Naive thymus-derived CD8-positive, alpha-beta T cell (primary cell): Measurements from ENCODE around the gene PITX1. TPM values are rescaled to one million over a fixed set of nuclear protein-coding genes. Genes with fewer than 3 reads are reported as not detected.
A peak's percentile ranks its signal among the peaks of the same experiment; 100 is the strongest.

Experiments used
- ATAC-seq, 2 donors: fragments of 150-1000 bp; cut with Tn5 transposase in 1 of 2; sonication (Bioruptor Pico), chemical (Tn5 transposase) in 1 of 2; 1 replicate in 1 of 2; 2 replicates in 1 of 2; pipeline ENCODE4 v1.10.0; 2021; ENCODE audit warnings: mild to moderate bottlenecking in 2 of 2, moderate library complexity in 2 of 2
- POLR2A ChIA-PET: fragments of 350-600 bp; sonication (Branson Sonifier 250); formaldehyde crosslinking; loops from one replicate; lab custom pipeline; 2021; ENCODE audit warnings: antibody characterized with exemption; lab: Charles Lee
- DNase-seq, 10 donors: peaks; one replicate each; pipeline versions ENCODE4 v3.0.0 to v3.0.0-alpha.2; 2020 to 2022
- H3K27ac Mint-ChIP-seq, 10 donors: one replicate each; pipeline ENCODE4 v1.8.0; 2020 to 2022; ENCODE audit warnings: mild to moderate bottlenecking in 10 of 10, mixed read lengths in 10 of 10, moderate library complexity in 4 of 10, inconsistent platforms in 1 of 10
- H3K27me3 Mint-ChIP-seq, 5 donors: one replicate each; pipeline ENCODE4 v1.8.0; 2021 to 2022; ENCODE audit warnings: mixed read lengths in 5 of 5
- H3K36me3 Mint-ChIP-seq, 3 donors: one replicate each; pipeline ENCODE4 v1.8.0; 2020 to 2022; ENCODE audit warnings: mixed read lengths in 3 of 3, mild to moderate bottlenecking in 2 of 3, inconsistent platforms in 1 of 3
- H3K4me1 Mint-ChIP-seq, 4 donors: one replicate each; pipeline ENCODE4 v1.8.0; 2021 to 2022; ENCODE audit warnings: mixed read lengths in 4 of 4
- H3K4me3 Mint-ChIP-seq, 10 donors: one replicate each; pipeline ENCODE4 v1.8.0; 2020 to 2022; ENCODE audit warnings: mild to moderate bottlenecking in 10 of 10, mixed read lengths in 10 of 10, moderate library complexity in 6 of 10, inconsistent platforms in 1 of 10
- H3K9me3 Mint-ChIP-seq, 9 donors: one replicate each; pipeline ENCODE4 v1.8.0; 2020 to 2022; ENCODE audit warnings: mixed read lengths in 9 of 9, mild to moderate bottlenecking in 3 of 9, inconsistent platforms in 1 of 9, moderate library complexity in 1 of 9
- polyA plus RNA-seq, 3 donors: library from polyadenylated mRNA; unstranded; fragments of 300-500 nt; fragmentation: Illumina TruSeq; gene quantifications; one replicate each; pipeline ENCODE4 v1.2.3, GENCODE V29; 2021
- total RNA-seq, 8 experiments: library from RNA in 2 of 8; stranded (reverse) in 2 of 8; gene quantifications; one replicate each; pipeline ENCODE4 v1.2.3 and lab custom pipeline; 2021 to 2026

PITX1 gene
- total and polyA plus RNA-seq, 5 experiments from 2014 or later, result not detected

- H3K36me3 Mint-ChIP-seq, result no peaks in the 10 kb centered on the region
- peak in 1 of 10 donors; percentile 32 for DNase-seq
- POLR2A ChIA-PET, result no interaction called here
- no peak overlapping the region for H3K4me3 Mint-ChIP-seq
- H3K4me1 Mint-ChIP-seq, result no peaks in the 10 kb centered on the region
- no peak overlapping the region for H3K27ac Mint-ChIP-seq
- peaks cover 0 to 13% (median 2%) of the 10 kb centered on the region in 5 donors for H3K27me3 Mint-ChIP-seq
- no peak for ATAC-seq
- no peaks in the 10 kb centered on the region for H3K9me3 Mint-ChIP-seq
Observed at GRCh38 chr5:135069016-135069770, 35.2 kb upstream of the PITX1 start.

- H3K4me1 Mint-ChIP-seq, result no peaks in the 10 kb centered on the region
Observed at GRCh38 chr5:135067587-135067986, 33.6 kb upstream of the PITX1 start.

GRCh38 chr5:135066781-135067180 is 32.8 kb upstream of the PITX1 start:
- POLR2A ChIA-PET, result no interaction called here
- DNase-seq (peak in 1 of 10 donors; percentile 49), ATAC-seq (no peak)
- H3K4me3 Mint-ChIP-seq, result no peak overlapping the region
- H3K27ac Mint-ChIP-seq, result no peak overlapping the region
- no peaks in the 10 kb centered on the region for H3K36me3 Mint-ChIP-seq
- peaks cover 0 to 18% (median 3%) of the 10 kb centered on the region in 5 donors for H3K27me3 Mint-ChIP-seq
- H3K9me3 Mint-ChIP-seq, result no peaks in the 10 kb centered on the region
- H3K4me1 Mint-ChIP-seq, result no peaks in the 10 kb centered on the region

More at GRCh38 chr5:135067587-135067986, 33.6 kb upstream of the PITX1 start:
- DNase-seq (peak in 1 of 10 donors; percentile 35), ATAC-seq (no peak)
- Mint-ChIP-seq H3K27me3 (peaks cover 0 to 18% (median 3%) of the 10 kb centered on the region in 5 donors), H3K4me3 (no peak overlapping the region), H3K36me3 (no peaks in the 10 kb centered on the region), H3K9me3 (no peaks in the 10 kb centered on the region), H3K27ac (no peak overlapping the region)
- POLR2A ChIA-PET, result no interaction called here

GRCh38 chr5:135065306-135066265 is 31.6 kb upstream of the PITX1 start:
- no peak for ATAC-seq
- Mint-ChIP-seq H3K4me1 (no peaks in the 10 kb centered on the region), H3K27ac (no peak overlapping the region), H3K27me3 (peaks cover 0 to 29% (median 3%) of the 10 kb centered on the region in 5 donors), H3K9me3 (no peaks in the 10 kb centered on the region), H3K36me3 (no peaks in the 10 kb centered on the region), H3K4me3 (no peak overlapping the region)
- POLR2A ChIA-PET, result no interaction called here
- DNase-seq, result peak in 1 of 10 donors; percentile 52

GRCh38 chr5:135064235-135064570 is 30.2 kb upstream of the PITX1 start:
- ATAC-seq (no peak), DNase-seq (peak in 1 of 10 donors; percentile 40)
- Mint-ChIP-seq H3K9me3 (no peaks in the 10 kb centered on the region), H3K4me1 (no peaks in the 10 kb centered on the region), H3K27ac (no peak overlapping the region), H3K36me3 (no peaks in the 10 kb centered on the region), H3K27me3 (peaks cover 0 to 30% (median 5%) of the 10 kb centered on the region in 5 donors), H3K4me3 (no peak overlapping the region)
- POLR2A ChIA-PET, result no interaction called here

- peaks cover 0 to 34% (median 8%) of the 10 kb centered on the region in 5 donors for H3K27me3 Mint-ChIP-seq
- POLR2A ChIA-PET, result no interaction called here
Observed at GRCh38 chr5:135063511-135064234, 29.6 kb upstream of the PITX1 start.

GRCh38 chr5:135063056-135063445 is 29.0 kb upstream of the PITX1 start:
- H3K27me3 Mint-ChIP-seq, result peaks cover 0 to 40% (median 8%) of the 10 kb centered on the region in 5 donors
- no peak for ATAC-seq
- no peaks in the 10 kb centered on the region for H3K36me3 Mint-ChIP-seq
- H3K9me3 Mint-ChIP-seq, result no peaks in the 10 kb centered on the region
- H3K27ac Mint-ChIP-seq, result no peak overlapping the region
- no peak overlapping the region for H3K4me3 Mint-ChIP-seq
- POLR2A ChIA-PET, result no interaction called here
- DNase-seq, result peak in 1 of 10 donors; percentile 24
- no peaks in the 10 kb centered on the region for H3K4me1 Mint-ChIP-seq

More at GRCh38 chr5:135063511-135064234, 29.6 kb upstream of the PITX1 start:
- no peaks in the 10 kb centered on the region for H3K4me1 Mint-ChIP-seq
- no peaks in the 10 kb centered on the region for H3K9me3 Mint-ChIP-seq
- ATAC-seq, result no peak
- H3K36me3 Mint-ChIP-seq, result no peaks in the 10 kb centered on the region
- DNase-seq, result peak in 1 of 10 donors; percentile 38
- H3K4me3 Mint-ChIP-seq, result no peak overlapping the region
- no peak overlapping the region for H3K27ac Mint-ChIP-seq

GRCh38 chr5:135062216-135063055 is 28.4 kb upstream of the PITX1 start:
- POLR2A ChIA-PET, result no interaction called here
- ATAC-seq, result no peak
- peak in 1 of 10 donors; percentile 53 for DNase-seq
- Mint-ChIP-seq H3K27me3 (peaks cover 2 to 46% (median 8%) of the 10 kb centered on the region in 5 donors), H3K9me3 (no peaks in the 10 kb centered on the region), H3K4me3 (no peak overlapping the region), H3K36me3 (no peaks in the 10 kb centered on the region), H3K27ac (no peak overlapping the region), H3K4me1 (no peaks in the 10 kb centered on the region)

- Mint-ChIP-seq H3K36me3 (no peaks in the 10 kb centered on the region), H3K4me1 (no peaks in the 10 kb centered on the region), H3K27me3 (peaks cover 4 to 59% (median 13%) of the 10 kb centered on the region in 5 donors), H3K9me3 (no peaks in the 10 kb centered on the region), H3K4me3 (no peak overlapping the region), H3K27ac (no peak overlapping the region)
- POLR2A ChIA-PET, result no interaction called here
- DNase-seq (peak in 1 of 10 donors; percentile 55), ATAC-seq (no peak)
Observed at GRCh38 chr5:135061001-135061400, 27.0 kb upstream of the PITX1 start.

GRCh38 chr5:135060021-135060420 is 26.0 kb upstream of the PITX1 start:
- Mint-ChIP-seq H3K4me1 (no peaks in the 10 kb centered on the region), H3K36me3 (no peaks in the 10 kb centered on the region), H3K4me3 (no peak overlapping the region), H3K27ac (peak overlapping the region in 1 of 10 donors; percentile 19), H3K27me3 (peaks cover 4 to 62% (median 13%) of the 10 kb centered on the region in 5 donors), H3K9me3 (no peaks in the 10 kb centered on the region)
- POLR2A ChIA-PET, result no interaction called here
- ATAC-seq, result no peak
- peak in 1 of 10 donors; percentile 14 for DNase-seq

GRCh38 chr5:135059000-135059923 is 25.2 kb upstream of the PITX1 start:
- ATAC-seq, result no peak
- DNase-seq, result peak in 1 of 10 donors; percentile 46
- H3K27ac Mint-ChIP-seq, result no peak overlapping the region
- no peaks in the 10 kb centered on the region for H3K36me3 Mint-ChIP-seq
- H3K9me3 Mint-ChIP-seq, result no peaks in the 10 kb centered on the region
- H3K27me3 Mint-ChIP-seq, result peaks cover 6 to 59% (median 14%) of the 10 kb centered on the region in 5 donors
- POLR2A ChIA-PET, result no interaction called here
- H3K4me3 Mint-ChIP-seq, result no peak overlapping the region
- peaks cover 0 to 1% (median under 1%) of the 10 kb centered on the region in 4 donors for H3K4me1 Mint-ChIP-seq
